ENCODE data around the gene TLCD3A.
"Not testable (repeated sequence)": the region's sequence is repeated elsewhere in the genome, so short reads cannot be mapped to it uniquely, and the experiment has no call there.

TLCD3A gene

GRCh38 chr17:732067-732901 is at the start of gene TLCD3A:
TSS of gene TLCD3A (plus strand) at chr17:732596. CDS start at chr17:732648, 52 bp downstream.
- DNase-seq (ENCODE audit: extremely low read depth in 1 of 2, low read depth in 1 of 2), result peak in 1 of 2 donors; percentile 30

- no peak for DNase-seq (ENCODE audit: extremely low read depth in 1 of 2, low read depth in 1 of 2)
Measured at GRCh38 chr17:683040-683439, 49.4 kb upstream of the TLCD3A start.

- DNase-seq (ENCODE audit: extremely low read depth in 1 of 2, low read depth in 1 of 2), result no peak
Measured at GRCh38 chr17:683499-684254, 48.7 kb upstream of the TLCD3A start.

GRCh38 chr17:685006-685405 is 47.4 kb upstream of the TLCD3A start:
- no peak for DNase-seq (ENCODE audit: extremely low read depth in 1 of 2, low read depth in 1 of 2)

GRCh38 chr17:688100-688989 is 44.1 kb upstream of the TLCD3A start:
- DNase-seq (ENCODE audit: extremely low read depth in 1 of 2, low read depth in 1 of 2), result no peak

GRCh38 chr17:689556-690275 is 42.7 kb upstream of the TLCD3A start:
- no peak for DNase-seq (ENCODE audit: extremely low read depth in 1 of 2, low read depth in 1 of 2)

GRCh38 chr17:690361-690760 is 42.0 kb upstream of the TLCD3A start:
- no peak for DNase-seq (ENCODE audit: extremely low read depth in 1 of 2, low read depth in 1 of 2)

- no peak for DNase-seq (ENCODE audit: extremely low read depth in 1 of 2, low read depth in 1 of 2)
Measured at GRCh38 chr17:691423-691822, 41.0 kb upstream of the TLCD3A start.

- DNase-seq (ENCODE audit: extremely low read depth in 1 of 2, low read depth in 1 of 2), result no peak
Measured at GRCh38 chr17:692116-692515, 40.3 kb upstream of the TLCD3A start.

GRCh38 chr17:693791-694638 is 38.4 kb upstream of the TLCD3A start:
- no peak for DNase-seq (ENCODE audit: extremely low read depth in 1 of 2, low read depth in 1 of 2)

- DNase-seq (ENCODE audit: extremely low read depth in 1 of 2, low read depth in 1 of 2), result no peak
Measured at GRCh38 chr17:696369-696768, 36.0 kb upstream of the TLCD3A start.

GRCh38 chr17:697682-698081 is 34.7 kb upstream of the TLCD3A start:
- DNase-seq (ENCODE audit: extremely low read depth in 1 of 2, low read depth in 1 of 2), result no peak

- not testable (repeated sequence) for DNase-seq (ENCODE audit: extremely low read depth in 1 of 2, low read depth in 1 of 2)
Measured at GRCh38 chr17:698096-698495, 34.3 kb upstream of the TLCD3A start.

- no peak for DNase-seq (ENCODE audit: extremely low read depth in 1 of 2, low read depth in 1 of 2)
Measured at GRCh38 chr17:699345-699744, 33.1 kb upstream of the TLCD3A start.

GRCh38 chr17:700504-701094 is 31.8 kb upstream of the TLCD3A start:
- no peak for DNase-seq (ENCODE audit: extremely low read depth in 1 of 2, low read depth in 1 of 2)

GRCh38 chr17:703081-703875 is 29.1 kb upstream of the TLCD3A start:
- DNase-seq (ENCODE audit: extremely low read depth in 1 of 2, low read depth in 1 of 2), result no peak

GRCh38 chr17:704111-704864 is 28.1 kb upstream of the TLCD3A start:
- DNase-seq (ENCODE audit: extremely low read depth in 1 of 2, low read depth in 1 of 2), result no peak

- DNase-seq (ENCODE audit: extremely low read depth in 1 of 2, low read depth in 1 of 2), result no peak
Measured at GRCh38 chr17:705011-705410, 27.4 kb upstream of the TLCD3A start.
